ENCODE results near the gene KMT2D. TPM values are rescaled to one million over a fixed set of nuclear protein-coding genes. Genes with fewer than 3 reads are reported as not detected.
A peak's percentile ranks its signal among the peaks of the same experiment; 100 is the strongest.

Gene KMT2D
- total and polyA plus RNA-seq, 2 of the 8 experiments (the other 6 are each of a cell fraction or from before 2014, with no cell fraction given): 9.1 to 86.3 TPM

DNA sequence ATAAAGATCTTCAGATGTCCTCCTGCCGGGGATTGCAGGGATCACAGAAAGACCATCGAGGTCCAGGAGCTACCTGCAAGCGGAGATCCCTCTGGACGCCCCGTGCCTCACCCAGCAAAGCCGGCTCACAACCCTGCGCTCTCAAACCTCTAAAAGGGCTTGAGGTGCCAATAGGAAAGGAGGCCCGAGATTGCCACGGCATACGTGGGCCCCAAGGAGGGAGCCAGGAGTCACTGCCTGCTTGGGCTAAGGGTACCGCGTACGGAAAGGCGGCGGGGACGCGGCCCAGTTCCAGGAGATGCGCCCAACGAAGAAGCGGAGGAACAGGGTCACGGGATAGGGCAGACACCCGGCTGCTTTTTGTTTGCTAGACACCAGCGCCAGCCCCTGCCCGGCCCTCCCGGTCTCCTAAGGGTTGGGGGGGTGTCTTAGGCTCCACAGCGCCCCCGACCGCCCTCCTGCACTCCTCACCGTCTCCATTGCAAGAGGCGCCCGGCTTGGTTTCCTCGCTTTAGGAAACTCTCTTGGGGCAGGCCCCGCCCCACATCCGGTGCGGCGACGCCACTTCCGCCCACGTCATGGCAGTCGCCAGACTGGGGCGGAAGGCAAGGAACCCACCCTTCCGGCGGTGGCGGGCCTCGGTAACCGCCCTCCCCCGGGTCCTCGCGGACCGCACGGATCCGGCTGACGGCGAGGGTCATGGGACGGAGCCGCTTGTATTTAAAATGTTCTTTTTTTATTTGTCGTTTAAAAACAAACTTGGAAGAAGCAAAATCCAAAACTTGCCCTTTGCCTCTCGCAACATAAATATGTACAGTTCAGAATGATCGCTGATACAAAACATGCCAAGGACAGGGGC is 42.1 kb downstream of the KMT2D start, which contains the start of gene PRKAG1 (continued):
- TF ChIP-seq, protein P1, sequence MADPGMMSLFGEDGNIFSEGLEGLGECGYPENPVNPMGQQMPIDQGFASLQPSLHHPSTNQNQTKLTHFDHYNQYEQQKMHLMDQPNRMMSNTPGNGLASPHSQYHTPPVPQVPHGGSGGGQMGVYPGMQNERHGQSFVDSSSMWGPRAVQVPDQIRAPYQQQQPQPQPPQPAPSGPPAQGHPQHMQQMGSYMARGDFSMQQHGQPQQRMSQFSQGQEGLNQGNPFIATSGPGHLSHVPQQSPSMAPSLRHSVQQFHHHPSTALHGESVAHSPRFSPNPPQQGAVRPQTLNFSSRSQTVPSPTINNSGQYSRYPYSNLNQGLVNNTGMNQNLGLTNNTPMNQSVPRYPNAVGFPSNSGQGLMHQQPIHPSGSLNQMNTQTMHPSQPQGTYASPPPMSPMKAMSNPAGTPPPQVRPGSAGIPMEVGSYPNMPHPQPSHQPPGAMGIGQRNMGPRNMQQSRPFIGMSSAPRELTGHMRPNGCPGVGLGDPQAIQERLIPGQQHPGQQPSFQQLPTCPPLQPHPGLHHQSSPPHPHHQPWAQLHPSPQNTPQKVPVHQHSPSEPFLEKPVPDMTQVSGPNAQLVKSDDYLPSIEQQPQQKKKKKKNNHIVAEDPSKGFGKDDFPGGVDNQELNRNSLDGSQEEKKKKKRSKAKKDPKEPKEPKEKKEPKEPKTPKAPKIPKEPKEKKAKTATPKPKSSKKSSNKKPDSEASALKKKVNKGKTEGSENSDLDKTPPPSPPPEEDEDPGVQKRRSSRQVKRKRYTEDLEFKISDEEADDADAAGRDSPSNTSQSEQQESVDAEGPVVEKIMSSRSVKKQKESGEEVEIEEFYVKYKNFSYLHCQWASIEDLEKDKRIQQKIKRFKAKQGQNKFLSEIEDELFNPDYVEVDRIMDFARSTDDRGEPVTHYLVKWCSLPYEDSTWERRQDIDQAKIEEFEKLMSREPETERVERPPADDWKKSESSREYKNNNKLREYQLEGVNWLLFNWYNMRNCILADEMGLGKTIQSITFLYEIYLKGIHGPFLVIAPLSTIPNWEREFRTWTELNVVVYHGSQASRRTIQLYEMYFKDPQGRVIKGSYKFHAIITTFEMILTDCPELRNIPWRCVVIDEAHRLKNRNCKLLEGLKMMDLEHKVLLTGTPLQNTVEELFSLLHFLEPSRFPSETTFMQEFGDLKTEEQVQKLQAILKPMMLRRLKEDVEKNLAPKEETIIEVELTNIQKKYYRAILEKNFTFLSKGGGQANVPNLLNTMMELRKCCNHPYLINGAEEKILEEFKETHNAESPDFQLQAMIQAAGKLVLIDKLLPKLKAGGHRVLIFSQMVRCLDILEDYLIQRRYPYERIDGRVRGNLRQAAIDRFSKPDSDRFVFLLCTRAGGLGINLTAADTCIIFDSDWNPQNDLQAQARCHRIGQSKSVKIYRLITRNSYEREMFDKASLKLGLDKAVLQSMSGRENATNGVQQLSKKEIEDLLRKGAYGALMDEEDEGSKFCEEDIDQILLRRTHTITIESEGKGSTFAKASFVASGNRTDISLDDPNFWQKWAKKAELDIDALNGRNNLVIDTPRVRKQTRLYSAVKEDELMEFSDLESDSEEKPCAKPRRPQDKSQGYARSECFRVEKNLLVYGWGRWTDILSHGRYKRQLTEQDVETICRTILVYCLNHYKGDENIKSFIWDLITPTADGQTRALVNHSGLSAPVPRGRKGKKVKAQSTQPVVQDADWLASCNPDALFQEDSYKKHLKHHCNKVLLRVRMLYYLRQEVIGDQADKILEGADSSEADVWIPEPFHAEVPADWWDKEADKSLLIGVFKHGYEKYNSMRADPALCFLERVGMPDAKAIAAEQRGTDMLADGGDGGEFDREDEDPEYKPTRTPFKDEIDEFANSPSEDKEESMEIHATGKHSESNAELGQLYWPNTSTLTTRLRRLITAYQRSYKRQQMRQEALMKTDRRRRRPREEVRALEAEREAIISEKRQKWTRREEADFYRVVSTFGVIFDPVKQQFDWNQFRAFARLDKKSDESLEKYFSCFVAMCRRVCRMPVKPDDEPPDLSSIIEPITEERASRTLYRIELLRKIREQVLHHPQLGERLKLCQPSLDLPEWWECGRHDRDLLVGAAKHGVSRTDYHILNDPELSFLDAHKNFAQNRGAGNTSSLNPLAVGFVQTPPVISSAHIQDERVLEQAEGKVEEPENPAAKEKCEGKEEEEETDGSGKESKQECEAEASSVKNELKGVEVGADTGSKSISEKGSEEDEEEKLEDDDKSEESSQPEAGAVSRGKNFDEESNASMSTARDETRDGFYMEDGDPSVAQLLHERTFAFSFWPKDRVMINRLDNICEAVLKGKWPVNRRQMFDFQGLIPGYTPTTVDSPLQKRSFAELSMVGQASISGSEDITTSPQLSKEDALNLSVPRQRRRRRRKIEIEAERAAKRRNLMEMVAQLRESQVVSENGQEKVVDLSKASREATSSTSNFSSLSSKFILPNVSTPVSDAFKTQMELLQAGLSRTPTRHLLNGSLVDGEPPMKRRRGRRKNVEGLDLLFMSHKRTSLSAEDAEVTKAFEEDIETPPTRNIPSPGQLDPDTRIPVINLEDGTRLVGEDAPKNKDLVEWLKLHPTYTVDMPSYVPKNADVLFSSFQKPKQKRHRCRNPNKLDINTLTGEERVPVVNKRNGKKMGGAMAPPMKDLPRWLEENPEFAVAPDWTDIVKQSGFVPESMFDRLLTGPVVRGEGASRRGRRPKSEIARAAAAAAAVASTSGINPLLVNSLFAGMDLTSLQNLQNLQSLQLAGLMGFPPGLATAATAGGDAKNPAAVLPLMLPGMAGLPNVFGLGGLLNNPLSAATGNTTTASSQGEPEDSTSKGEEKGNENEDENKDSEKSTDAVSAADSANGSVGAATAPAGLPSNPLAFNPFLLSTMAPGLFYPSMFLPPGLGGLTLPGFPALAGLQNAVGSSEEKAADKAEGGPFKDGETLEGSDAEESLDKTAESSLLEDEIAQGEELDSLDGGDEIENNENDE (IDR thresholded peaks at IDR 0.05; ENCODE audit: insufficient replicate concordance, low read length): no peak
- TF ChIP-seq TAF7 (optimal IDR thresholded peaks at IDR 0.05; ENCODE audit: borderline replicate concordance, low read depth, low read length) (peak; percentile 89), MAFK (IDR thresholded peaks at IDR 0.05; ENCODE audit: low read depth, low read length) (no peak), TAF1 (IDR thresholded peaks at IDR 0.05; ENCODE audit: low read depth, low read length) (peak; percentile 97), CBX5 (IDR thresholded peaks at IDR 0.05; ENCODE audit: low read depth, low read length) (no peak), GTF2F1 (IDR thresholded peaks at IDR 0.05; ENCODE audit: borderline replicate concordance, low read depth, low read length) (peak; percentile 88), POLR2AphosphoS5 (IDR thresholded peaks at IDR 0.05; ENCODE audit: low read depth, low read length) (peak; percentile 80), TCF12 (IDR thresholded peaks at IDR 0.05; ENCODE audit: low read depth, low read length) (no peak)
- TF ChIP-seq, protein P2, sequence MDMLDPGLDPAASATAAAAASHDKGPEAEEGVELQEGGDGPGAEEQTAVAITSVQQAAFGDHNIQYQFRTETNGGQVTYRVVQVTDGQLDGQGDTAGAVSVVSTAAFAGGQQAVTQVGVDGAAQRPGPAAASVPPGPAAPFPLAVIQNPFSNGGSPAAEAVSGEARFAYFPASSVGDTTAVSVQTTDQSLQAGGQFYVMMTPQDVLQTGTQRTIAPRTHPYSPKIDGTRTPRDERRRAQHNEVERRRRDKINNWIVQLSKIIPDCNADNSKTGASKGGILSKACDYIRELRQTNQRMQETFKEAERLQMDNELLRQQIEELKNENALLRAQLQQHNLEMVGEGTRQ (IDR thresholded peaks at IDR 0.05; ENCODE audit: low read length): no peak

Measured in H1 (cell line).